Islet precursor cell (in vitro differentiated cells): ENCODE measurements around the gene TMCC3.
A peak's percentile ranks its signal among the peaks of the same experiment; 100 is the strongest.
"Not testable (repeated sequence)": the region's sequence is repeated elsewhere in the genome, so short reads cannot be mapped to it uniquely, and the experiment has no call there.

Experiments
- DNase-seq: peaks from one replicate; pipeline ENCODE4 v3.0.0-alpha.2; 2018

The TMCC3 gene

DNA sequence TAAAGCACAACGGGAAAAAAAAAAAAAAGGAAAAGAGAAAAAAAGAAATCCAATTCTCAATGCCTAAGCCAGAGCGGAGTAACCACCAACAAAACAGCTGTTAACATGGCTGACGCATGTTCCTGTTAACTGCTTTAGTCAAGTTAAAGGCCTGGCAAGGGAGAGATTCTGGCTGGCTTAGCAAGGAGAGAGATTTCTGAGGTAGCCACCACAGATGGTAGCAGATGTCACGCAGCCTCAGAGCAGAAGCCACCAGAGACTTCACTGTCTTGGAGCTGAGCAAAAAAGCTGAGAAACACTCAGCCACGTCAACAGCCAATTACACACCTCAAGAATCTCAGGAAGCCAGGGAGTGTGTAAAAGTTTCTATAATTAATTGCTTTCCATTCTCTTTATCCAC lies 87.1 kb downstream of the TMCC3 start:
- DNase-seq = peak; percentile 38

DNA sequence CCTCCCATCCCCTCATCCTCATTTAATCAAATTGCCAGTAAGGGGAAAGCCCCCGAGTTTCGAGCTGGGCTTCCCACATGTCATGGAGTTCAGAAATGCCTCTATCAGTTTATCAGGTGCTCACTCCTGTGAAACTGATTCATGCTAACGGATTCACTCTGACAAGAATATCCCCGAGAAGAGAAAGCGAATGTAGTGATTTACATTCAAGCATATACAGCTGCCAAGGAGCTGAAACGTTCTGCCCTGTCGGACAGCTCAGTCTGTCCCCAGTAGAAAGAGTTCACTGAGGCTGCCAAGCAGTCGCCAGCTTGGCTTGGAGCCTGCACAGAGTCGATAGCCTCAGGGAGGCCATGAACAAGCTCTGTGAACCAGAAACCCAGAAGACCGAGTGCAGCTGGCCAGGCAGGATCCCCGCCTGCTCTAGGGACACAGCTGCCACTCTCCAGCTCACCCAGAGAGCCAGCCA lies 88.4 kb downstream of the TMCC3 start:
- peak; percentile 77 for DNase-seq

DNA sequence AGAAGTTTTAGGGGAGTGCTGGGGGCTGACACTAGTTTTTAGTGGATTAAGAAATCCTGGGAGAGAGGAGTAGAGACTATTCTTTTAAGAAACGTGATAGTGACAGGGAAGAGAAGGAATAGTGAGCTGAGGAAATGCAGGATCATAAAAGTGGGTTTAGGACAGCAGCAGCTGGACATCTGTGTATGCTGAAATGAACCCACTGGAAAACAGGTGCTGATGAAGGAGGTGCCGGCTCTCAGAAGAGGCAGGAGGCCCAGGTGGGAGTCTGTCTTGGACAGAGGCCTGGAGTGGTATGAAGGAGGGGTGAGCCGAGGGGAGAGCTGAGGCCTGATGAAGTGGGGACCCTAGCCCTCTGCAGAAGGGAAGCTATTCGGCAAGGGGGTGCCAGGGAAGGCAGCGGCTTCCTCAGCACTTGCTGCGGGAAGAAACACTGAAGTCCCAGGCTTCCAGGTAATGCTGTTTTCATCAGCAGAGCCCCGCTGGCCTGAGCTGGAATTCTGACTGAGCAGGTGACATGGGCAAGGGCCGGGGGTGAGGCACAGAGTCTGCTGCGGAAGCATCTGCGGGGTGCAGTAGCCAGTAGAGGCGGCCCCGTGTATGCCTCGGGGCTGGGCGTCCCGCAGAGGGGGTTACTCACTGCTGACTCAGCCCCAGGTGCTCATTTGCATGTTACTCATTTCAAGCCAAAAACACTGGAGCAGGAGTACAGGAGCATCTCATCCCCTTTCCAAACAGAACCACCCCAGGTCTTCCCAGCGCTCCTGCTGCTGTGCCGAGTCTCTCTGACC lies 89.7 kb downstream of the TMCC3 start:
- peak; percentile 94 for DNase-seq

DNA sequence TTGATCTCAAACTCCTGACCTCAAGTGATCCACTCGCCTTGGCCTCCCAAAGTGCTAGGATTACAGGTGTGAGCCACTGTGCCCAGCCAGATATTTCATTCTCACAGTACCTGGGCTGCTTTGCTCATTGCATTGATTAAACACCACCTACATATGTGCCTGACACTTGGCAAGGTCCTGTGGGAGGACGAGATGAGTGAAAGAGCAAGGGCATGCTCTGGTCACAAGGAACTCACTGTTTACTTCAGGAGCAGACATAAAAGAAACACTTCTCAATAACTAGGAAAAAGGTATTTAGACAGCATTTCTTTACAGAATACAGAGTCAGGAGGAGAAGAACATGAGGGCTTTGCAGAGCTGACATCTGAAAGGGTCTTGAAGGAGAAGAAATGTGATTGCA lies 91.7 kb downstream of the TMCC3 start:
- peak; percentile 37 for DNase-seq

DNA sequence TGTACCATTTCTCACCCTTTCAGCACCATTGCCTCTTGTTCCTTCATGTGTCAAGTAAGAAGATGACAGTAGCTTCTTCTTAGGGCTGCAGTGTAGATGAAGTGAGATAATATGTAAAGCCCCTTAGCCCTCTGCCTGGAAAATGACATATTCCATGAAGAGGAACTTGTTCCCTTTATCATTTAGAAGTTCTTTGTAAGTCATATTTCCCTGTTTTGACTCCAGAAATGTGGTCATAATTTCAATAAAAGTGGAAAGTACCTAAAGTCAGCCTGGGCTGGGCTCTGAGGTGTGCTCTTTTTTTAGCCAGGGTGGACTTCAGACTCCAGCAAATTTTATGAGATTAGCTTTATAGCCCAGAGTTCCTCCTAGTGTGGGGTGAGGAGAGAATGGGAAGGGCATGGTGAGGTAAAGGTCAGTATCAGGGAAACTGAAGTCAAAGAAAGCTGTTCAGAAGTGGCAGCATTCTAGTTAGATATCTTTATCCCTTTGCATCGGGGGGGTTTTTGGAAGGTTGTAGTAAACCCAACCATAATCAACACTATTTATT lies 92.5 kb downstream of the TMCC3 start:
- peak; percentile 25 for DNase-seq

DNA sequence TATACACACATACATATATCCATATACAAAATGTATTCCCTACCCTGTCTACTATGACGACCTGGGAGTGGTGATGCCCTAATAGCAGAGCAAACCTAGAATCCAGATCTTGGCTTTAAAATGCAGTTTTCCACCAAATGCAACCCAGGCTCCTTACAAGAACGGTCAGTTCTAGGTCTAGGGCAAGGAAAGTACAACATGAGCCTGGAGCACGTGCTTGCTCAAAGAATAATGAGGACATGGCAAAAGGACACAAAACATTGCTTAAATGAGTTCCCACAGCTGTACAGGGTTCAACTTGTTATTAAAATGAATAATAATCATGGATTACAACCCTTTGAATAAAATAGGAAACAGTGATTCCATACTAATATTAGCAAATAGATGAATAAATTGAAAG lies 94.7 kb downstream of the TMCC3 start:
- peak; percentile 20 for DNase-seq

DNA sequence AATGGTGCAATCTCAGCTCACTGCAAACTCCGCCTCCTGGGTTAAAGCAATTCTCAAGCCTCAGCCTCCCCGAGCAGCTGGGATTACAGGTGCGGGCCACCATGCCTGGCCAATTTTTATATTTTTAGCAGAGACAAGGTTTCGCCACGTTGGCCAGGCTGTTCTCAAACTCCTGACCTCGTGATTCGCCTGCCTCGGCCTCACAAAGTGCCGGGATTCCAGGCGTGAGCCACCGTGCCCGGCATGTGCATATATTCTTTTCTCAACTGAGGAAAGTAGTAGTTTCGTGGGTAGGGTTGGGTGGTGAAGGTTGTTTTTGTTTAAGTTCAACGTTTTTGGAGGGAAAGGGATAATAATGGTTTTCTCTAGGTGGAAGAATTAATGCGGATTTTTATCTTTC lies 96.5 kb downstream of the TMCC3 start:
- no peak for DNase-seq

DNA sequence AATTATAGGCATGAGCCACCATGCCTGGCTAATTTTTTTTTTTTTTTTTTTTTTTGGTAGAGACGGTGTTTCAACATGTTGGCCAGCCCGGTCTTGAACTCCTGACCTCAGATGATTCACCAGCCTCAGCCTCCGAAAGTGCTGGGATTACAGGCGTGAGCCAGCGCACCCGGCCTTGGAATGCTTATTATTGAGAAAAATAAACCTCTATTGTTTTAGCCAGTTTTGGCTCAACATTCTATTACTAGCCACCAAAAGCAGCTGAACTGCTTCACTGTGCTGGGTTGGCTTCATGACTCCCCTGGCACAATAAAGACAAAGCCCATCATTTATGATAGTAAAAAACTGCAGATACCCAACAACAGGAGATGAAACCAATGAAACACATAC lies 97.2 kb downstream of the TMCC3 start:
- DNase-seq = no peak

DNA sequence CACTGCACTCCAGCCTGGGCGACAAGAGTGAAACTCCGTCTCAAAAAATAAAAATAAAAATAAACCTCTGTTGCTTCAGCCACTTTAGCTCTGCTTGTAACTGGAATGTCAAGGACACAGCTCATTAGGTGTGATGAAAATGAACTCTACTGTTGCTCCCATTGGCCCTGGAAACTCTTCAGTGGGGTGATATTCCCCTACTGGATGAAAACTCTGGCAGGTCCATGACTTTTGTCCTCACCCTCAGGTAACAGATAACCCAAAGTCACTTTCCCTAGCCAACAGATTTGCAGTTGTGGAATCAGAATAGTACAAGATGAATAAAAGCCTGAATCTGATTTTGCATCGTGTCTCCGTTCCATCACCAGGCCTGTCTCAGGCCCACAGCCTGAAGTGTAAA lies 98.5 kb downstream of the TMCC3 start:
- no peak for DNase-seq

DNA sequence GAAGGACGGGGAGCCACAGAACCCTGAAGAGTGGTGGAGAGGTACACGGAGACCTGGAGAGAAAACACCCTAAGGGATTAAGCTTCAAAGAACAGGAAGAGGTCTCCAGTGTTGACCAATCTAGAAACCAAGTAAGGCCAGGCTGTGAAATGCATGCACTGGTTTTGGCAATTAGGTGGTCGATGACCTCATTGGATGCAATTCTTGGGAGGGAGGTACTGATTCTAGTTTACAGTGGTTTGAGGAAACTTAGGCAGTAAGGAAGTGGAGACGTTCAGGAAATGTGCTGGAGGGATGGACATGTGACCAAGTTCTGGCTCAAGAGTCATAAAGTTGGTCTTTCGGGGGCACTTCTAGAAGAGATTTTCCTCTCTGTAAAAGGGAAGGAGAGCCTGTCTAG lies 99.4 kb downstream of the TMCC3 start:
- no peak for DNase-seq

DNA sequence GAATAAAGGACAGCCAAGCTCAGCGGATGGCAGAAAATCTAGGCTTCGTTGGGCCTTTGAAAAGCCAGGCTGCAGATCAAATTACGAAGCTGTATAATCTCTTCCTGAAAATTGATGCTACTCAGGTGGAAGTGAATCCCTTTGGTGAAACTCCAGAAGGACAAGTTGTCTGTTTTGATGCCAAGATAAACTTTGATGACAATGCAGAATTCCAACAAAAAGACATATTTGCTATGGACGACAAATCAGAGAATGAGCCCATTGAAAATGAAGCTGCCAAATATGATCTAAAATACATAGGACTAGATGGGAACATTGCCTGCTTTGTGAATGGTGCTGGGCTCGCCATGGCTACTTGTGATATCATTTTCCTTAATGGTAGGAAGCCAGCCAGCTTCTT lies 101.5 kb downstream of the TMCC3 start:
- DNase-seq = not testable (repeated sequence)

DNA sequence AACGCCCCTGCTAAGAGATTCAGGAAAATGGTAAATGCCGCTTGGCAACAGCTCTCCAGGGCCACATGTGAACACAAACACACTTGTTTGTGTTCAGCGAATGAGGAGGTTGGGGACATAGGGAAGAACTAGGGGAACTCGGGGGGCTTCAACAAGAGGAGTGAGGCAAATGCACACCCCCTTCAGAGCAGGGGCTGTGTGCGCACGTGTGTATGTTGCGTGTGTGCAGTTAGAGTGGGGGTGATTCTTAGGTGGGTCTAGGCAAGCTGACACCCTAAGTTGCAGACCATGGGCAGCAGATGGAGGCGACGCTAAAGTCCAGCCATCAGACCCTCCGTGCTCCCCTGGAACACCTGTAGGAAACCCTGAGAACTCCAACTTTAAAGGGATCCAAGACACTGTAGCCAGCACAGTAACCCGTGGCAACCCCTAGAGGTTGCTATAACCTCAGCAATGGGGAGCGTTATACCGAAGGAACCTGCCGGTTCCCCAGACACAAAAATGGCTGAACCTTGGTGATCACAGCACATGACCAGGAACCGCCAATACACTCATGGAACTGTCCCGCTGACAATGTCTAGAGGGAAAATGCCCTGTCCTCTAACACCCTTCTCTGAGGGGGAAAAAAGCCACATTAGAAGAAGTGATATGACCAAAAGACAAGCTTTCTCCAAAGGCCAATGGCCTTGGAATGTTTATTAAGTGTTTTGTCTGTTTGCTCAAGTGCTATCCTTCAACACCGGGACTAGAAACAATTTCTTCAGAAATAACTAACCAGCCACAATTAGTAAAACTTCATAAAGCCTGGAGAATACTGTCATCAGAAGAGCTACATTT lies 104.2 kb downstream of the TMCC3 start:
- DNase-seq = peak; percentile 79

DNA sequence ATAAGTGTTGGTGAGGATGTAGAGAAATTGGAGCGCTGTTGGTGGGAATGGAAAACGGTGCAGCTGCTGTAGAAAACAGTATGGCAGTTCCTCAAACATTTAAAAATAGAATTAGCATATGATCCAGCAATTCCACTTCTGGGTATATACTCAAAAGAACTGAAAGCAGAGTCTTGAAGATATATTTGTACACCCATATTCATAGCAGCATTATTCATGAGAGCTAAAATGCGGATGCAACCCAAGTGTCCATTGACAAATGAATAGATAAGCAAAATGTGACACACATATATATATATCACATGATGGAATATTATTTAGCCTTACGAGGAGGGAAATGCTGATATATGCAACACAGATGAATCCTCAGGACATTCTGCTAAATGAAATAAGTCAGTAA lies 106.0 kb downstream of the TMCC3 start:
- no peak for DNase-seq

DNA sequence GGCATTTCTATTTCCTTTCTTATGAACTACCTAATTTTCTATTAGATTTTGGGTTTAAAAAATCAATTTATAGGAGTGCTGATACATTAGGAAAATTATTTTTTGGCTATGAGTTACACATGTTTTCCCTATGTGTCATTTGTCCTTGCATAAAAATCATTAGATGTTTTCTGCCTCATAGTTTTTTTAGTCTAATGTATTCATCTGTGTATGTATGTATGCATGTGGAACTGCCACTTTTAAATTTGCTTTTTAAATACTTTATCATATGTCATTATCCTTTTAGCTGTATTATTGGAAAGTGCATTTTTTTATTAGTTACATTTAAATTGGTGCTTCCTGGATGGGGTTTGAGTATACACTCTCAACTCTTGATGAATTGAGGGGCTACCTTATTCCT lies 112.0 kb downstream of the TMCC3 start:
- DNase-seq = no peak

DNA sequence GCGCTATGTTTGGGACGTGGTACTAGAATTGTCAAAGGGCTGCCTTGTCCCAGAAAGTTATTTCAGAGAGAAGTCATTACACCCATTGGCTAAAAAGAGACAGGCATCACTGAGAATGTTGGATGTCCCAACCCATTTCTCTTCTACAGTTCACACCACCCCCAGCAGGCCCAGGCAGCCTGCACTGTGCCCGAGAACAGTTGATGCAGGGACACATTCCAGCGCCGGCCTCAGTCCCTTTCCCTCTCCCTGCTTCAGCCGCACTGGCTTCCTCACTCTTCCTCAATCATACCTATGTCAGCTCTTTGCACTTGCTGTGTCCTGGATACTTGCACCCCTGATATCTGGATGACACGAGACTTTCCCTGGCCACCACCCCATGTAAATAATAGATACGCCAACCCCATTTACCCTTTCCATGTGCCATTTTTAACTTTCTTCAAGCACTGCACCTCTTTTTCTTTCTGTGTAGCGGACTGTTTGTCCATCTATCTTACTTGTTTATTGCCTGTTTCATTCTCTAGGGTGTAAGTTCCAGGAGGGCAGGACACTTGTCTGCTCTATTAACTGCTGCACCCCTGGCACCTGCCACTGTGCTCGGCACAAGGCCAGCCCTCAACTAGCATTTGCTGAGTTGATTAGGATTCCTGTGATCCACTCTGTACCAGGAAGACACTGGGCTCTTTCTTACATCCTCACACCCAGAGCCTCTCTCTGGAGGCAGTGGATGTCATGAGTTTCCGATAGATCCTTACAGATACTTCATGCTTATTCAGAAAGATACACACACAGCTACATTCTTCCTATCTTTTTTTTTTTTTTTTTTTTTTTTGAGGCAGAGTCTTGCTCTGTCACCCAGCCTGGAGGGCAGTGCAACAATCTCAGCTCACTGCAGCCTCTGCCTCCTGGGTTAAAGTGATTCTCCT lies 114.1 kb downstream of the TMCC3 start:
- no peak for DNase-seq

DNA sequence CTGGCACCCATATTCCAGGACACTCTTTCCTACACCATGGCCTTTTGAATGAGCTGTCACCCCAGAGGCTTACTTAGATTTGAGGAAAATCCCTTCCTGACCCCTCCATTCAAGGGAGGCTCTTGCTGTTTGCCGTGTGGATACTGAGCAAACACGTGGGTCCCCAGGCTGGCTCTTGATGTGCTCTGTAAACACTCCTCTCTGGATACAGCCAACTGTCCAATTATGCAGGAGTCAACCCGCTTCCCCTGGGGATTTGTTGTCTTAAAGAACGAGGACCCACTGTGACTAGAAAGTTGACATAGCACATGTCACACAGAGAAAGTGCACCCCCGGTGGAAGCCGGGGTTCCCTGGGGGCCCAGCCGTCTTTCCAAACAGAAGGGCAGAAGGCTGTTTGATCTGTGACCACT lies 114.8 kb downstream of the TMCC3 start:
- DNase-seq = no peak

DNA sequence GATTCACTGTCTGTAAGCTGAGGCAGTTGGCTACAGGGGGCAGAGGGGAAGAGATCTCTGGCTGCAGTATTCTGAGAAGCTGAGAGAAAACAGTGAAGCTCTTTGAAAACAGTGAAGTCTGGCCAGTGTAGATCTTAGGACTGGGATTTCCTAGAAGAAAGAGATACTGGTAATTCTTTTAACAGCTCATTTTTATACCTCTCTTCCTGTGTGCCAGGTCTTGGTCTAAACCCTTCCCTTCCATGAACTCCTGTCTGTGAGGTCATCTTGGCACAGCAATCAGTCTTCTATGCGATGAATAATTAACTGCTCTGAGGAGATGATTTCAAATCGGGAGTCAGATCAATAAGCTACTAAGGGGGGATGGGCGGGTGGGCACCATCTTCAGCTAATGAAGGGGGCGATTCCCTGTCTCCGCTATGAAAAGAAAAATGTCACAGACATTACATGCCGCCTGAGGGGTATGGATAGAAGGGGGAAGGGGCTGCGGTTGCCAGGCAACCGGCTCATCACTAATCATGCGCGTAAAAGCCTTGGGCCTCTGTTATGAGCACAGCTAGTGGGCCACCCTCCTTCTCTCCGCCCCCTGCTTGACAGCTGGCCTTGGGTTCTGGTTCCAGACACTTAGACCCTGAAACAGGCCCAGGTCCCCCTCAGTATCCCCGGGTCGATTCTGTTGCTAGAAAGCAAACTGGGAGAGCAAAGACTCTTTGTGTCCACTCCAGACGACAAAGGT lies 115.4 kb downstream of the TMCC3 start:
- no peak for DNase-seq

DNA sequence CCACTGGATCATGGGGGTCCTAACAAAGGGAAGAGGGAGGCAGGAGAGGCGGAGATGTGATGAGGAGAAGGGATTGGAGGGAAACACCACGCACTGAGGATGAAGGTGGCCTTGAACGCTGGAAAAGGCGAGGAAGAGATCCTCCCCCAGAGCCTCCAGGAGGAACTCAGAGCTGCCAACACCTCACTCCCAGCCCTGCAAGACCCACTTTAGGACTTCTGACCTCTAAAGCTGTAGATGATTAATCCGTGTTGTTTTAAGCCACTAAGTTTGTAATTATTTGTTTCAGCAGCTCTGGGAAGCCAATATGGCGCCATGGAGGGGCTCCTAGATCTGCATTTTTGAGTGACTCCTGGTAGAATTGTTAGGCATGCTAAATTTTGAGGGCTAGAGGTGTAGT lies 116.1 kb downstream of the TMCC3 start:
- no peak for DNase-seq

DNA sequence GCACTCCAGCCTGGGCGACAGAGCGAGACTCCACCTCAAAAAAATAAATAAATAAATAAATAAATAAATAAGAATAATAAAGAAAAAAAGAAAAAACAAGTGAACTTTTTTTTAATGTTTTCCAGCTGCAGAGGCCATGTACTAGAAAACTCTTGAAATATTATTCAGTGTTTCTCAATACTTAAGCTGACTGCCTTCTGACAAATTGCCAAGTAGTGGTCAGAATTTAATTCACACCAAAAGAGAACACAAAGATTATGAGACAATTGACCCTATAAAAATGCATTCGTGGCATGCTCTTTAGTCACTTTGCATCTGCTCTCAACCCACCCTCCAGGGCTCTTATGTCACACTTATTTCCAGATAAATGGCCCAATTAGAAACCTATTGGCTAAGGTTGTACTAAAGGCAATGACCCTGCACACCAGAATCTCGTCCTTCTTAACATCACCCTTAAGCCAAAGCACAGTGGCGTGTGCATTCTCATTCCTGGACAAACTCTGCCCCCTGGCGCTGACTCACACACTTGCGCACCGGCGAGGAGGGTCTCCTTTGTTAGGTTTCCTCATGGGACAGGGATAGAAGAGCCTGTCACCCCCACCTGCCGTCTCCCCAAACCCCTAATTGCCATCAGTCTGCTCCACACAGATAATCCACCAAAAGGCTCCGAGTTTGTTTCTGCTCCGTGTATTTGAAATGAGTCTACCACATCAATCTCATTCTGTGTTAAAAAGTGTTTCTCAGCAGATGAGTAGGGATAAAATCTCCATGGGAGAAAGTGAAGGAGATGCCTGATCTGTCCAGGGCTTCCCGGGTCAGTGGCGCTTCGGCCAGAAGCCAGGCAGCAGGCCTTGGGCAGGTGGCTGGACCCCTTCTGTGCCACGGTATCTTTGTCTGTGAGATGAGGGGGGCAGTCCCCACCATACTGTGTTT lies 117.6 kb downstream of the TMCC3 start:
- DNase-seq = peak; percentile 92

DNA sequence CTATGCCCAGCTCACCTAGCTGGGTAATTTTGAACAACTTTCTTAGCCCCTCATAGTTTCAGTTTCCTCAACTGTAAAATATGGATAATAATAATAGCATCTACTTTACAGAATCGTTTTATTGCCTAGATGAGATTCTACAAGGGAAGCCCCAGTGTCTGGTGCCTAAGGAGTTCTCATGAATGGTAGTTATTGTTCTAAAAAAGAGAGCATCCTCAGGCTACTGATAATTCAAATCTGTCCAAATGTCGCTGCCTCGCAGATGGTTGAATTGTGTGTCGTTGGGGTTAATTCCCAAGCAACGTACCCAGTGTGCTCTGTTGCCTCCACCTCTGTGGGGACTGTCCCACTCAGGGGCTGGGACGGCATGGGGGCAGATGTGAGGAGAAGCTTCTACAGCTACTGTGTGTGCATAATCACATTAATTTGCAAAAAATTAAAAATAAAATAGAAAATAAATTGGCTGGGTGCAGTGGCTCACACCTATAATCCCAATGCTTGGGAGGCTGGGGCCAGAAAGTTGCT lies 119.1 kb downstream of the TMCC3 start:
- no peak for DNase-seq

DNA sequence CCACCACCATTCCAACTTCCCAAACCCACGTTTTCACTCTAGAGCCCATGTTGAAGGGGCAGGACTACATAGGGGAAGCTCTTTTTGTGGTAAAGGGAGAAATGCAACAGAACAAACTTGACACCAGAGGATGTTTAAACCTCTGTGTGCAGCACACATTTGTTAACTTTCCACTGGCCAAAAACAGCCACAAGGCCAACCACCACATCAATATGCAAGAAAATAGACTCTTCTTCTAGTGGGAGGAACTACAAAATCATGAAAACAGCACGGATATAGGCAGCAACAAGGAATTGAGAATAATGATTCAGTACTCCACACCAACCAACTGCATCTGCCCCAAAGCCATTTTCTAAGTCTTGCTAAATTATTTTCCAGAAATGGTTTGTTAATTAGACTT lies 124.4 kb downstream of the TMCC3 start:
- DNase-seq = no peak
